CMK (cell line): ENCODE results near the gene CDH23.

Experiments
- DNase-seq: peaks from one replicate; pipeline ENCODE4 v3.0.0-alpha.2; 2010; ENCODE audit warnings: low read depth

CDH23 gene

GRCh38 chr10:71692598-71693306 is 296.0 kb downstream of the CDH23 start:
- DNase-seq, result no peak

GRCh38 chr10:71693377-71693776 is 296.7 kb downstream of the CDH23 start:
- no peak for DNase-seq

GRCh38 chr10:71694039-71694501 is 297.4 kb downstream of the CDH23 start:
- DNase-seq, result no peak

- DNase-seq, result no peak
Observed at GRCh38 chr10:71694567-71694968, 297.8 kb downstream of the CDH23 start.

GRCh38 chr10:71695502-71696476 is 299.1 kb downstream of the CDH23 start:
- DNase-seq, result no peak

- DNase-seq, result no peak
Observed at GRCh38 chr10:71696628-71697326, 300.1 kb downstream of the CDH23 start.

- DNase-seq, result no peak
Observed at GRCh38 chr10:71697938-71698709, 301.4 kb downstream of the CDH23 start.

GRCh38 chr10:71698737-71699136 is 302.0 kb downstream of the CDH23 start:
- DNase-seq, result no peak

GRCh38 chr10:71700731-71701368 is 304.1 kb downstream of the CDH23 start:
- no peak for DNase-seq

GRCh38 chr10:71701496-71702132 is 304.9 kb downstream of the CDH23 start:
- no peak for DNase-seq

- no peak for DNase-seq
Observed at GRCh38 chr10:71703577-71703976, 306.9 kb downstream of the CDH23 start.

- no peak for DNase-seq
Observed at GRCh38 chr10:71704816-71705215, 308.1 kb downstream of the CDH23 start.

GRCh38 chr10:71705582-71705981 is 308.9 kb downstream of the CDH23 start:
- DNase-seq, result no peak

- no peak for DNase-seq
Observed at GRCh38 chr10:71706216-71707121, 309.7 kb downstream of the CDH23 start.

- DNase-seq, result no peak
Observed at GRCh38 chr10:71707240-71707789, 310.6 kb downstream of the CDH23 start.

GRCh38 chr10:71708301-71708703 is 311.6 kb downstream of the CDH23 start:
- no peak for DNase-seq

- DNase-seq, result no peak
Observed at GRCh38 chr10:71708897-71709882, 312.5 kb downstream of the CDH23 start.

GRCh38 chr10:71710519-71710918 is 313.8 kb downstream of the CDH23 start:
- DNase-seq, result no peak
